GM23338 (cell line): ENCODE measurements around the gene PPA1. TPM values are rescaled to one million over a fixed set of nuclear protein-coding genes. Genes with fewer than 3 reads are reported as not detected.

Experiments
- ATAC-seq: fragments of 200-7000 bp; cut with Tn5 transposase; 3 replicates; pipeline ENCODE4 v1.9.1; 2020
- DNase-seq: peaks from one replicate; pipeline ENCODE4 v3.0.0-alpha.2; 2015; ENCODE audit warnings: low spot score
- H2AFZ ChIP-seq: fragments of 200-600 bp; sonication (generic); 2 replicates; pipeline ENCODE4 v1.8.0; 2016; ENCODE audit warnings: antibody characterized with exemption, mild to moderate bottlenecking, moderate library complexity
- H3F3A ChIP-seq: fragments of 200-600 bp; sonication (generic); replicated peaks from 2 replicates; pipeline ENCODE4 v1.8.0; 2017; ENCODE audit warnings: antibody characterized with exemption, mixed run types, low read depth
- H3K27ac ChIP-seq: fragments of 200-600 bp; sonication (generic); 2 replicates; pipeline ENCODE4 v1.6.1; 2016; ENCODE audit warnings: low read depth
- H3K27me3 ChIP-seq: fragments of 200-600 bp; sonication (generic); 2 replicates; pipeline ENCODE4 v1.8.0; 2016; ENCODE audit warnings: mild to moderate bottlenecking, mixed run types, moderate library complexity; ENCODE audit not compliant: insufficient read depth
- H3K36me3 ChIP-seq: fragments of 200-600 bp; sonication (generic); 2 replicates; pipeline ENCODE4 v1.8.0; 2016; ENCODE audit warnings: mild to moderate bottlenecking; ENCODE audit not compliant: insufficient read depth
- H3K4me1 ChIP-seq: fragments of 200-600 bp; sonication (generic); 2 replicates; pipeline ENCODE4 v1.8.0; 2016; ENCODE audit warnings: mild to moderate bottlenecking, moderate library complexity; ENCODE audit not compliant: insufficient read depth
- H3K4me2 ChIP-seq: fragments of 200-600 bp; sonication (generic); 2 replicates; pipeline ENCODE4 v1.7.1; 2017; ENCODE audit warnings: mixed run types
- H3K4me3 ChIP-seq: fragments of 200-600 bp; sonication (generic); 2 replicates; pipeline ENCODE4 v1.6.1; 2016; ENCODE audit warnings: mixed run types
- H3K79me2 ChIP-seq: fragments of 200-600 bp; sonication (generic); replicated peaks from 2 replicates; pipeline ENCODE4 v1.8.0; 2017; ENCODE audit warnings: mild to moderate bottlenecking; ENCODE audit not compliant: insufficient read depth
- H3K9me2 ChIP-seq: fragments of 200-600 bp; sonication (generic); 2 replicates; pipeline ENCODE4 v1.8.0; 2017; ENCODE audit not compliant: insufficient read depth
- H4K20me1 ChIP-seq: fragments of 200-600 bp; sonication (generic); replicated peaks from 2 replicates; pipeline ENCODE4 v1.8.0; 2017; ENCODE audit warnings: mild to moderate bottlenecking; ENCODE audit not compliant: insufficient read depth
- H3K27ac Mint-ChIP-seq: 2 replicates; pipeline ENCODE4 v1.8.0; 2020; ENCODE audit warnings: inconsistent platforms, mild to moderate bottlenecking, moderate library complexity, mixed read lengths
- H3K27me3 Mint-ChIP-seq: 3 replicates; pipeline ENCODE4 v1.8.0; 2022; ENCODE audit warnings: low read depth, mild to moderate bottlenecking, moderate library complexity, mixed read lengths, inconsistent platforms; ENCODE audit not compliant: insufficient read depth, poor library complexity
- H3K36me3 Mint-ChIP-seq: 3 replicates; pipeline ENCODE4 v1.8.0; 2021; ENCODE audit warnings: low read depth, mild to moderate bottlenecking, inconsistent platforms, moderate library complexity, mixed read lengths
- H3K4me1 Mint-ChIP-seq: 3 replicates; pipeline ENCODE4 v1.8.0; 2020; ENCODE audit warnings: mild to moderate bottlenecking, inconsistent platforms, mixed read lengths
- H3K4me3 Mint-ChIP-seq: 3 replicates; pipeline ENCODE4 v1.8.0; 2021; ENCODE audit warnings: moderate library complexity, mild to moderate bottlenecking, inconsistent platforms, mixed read lengths
- H3K9me3 Mint-ChIP-seq: 3 replicates; pipeline ENCODE4 v1.8.0; 2020; ENCODE audit warnings: moderate library complexity, mild to moderate bottlenecking, inconsistent platforms, mixed read lengths
- CREB1 ChIP-seq: fragments of 250-450 bp; sonication (Bioruptor Pico); IDR thresholded peaks from 2 replicates; pipeline ENCODE4 v1.5.0; 2020; ENCODE audit warnings: low read depth, mild to moderate bottlenecking, moderate library complexity
- CTCF ChIP-seq, 2 experiments: fragments of 200-600 bp in 1 of 2; sonication (generic) in 1 of 2; conservative IDR thresholded peaks; 2 replicates each; pipeline versions ENCODE4 v1.5.1 to v1.6.1; 2016 to 2017; ENCODE audit warnings: antibody characterized with exemption in 2 of 2, low read depth in 2 of 2, mild to moderate bottlenecking in 2 of 2, moderate library complexity in 1 of 2
- ETS1 ChIP-seq: IDR thresholded peaks from 2 replicates; pipeline ENCODE4 v1.6.1; 2016; ENCODE audit warnings: antibody characterized with exemption
- JUNB ChIP-seq: IDR thresholded peaks from one replicate; pipeline ENCODE4 v1.6.1; 2016; ENCODE audit warnings: antibody characterized with exemption; ENCODE audit not compliant: unreplicated experiment
- NANOG ChIP-seq: IDR thresholded peaks from 2 replicates; pipeline ENCODE4 v1.6.1; 2016; ENCODE audit warnings: antibody characterized with exemption, borderline replicate concordance
- POLR2AphosphoS5 ChIP-seq: IDR thresholded peaks from 2 replicates; pipeline ENCODE4 v1.6.1; 2016; ENCODE audit warnings: antibody characterized with exemption, low read depth
- REST ChIP-seq: IDR thresholded peaks from one replicate; pipeline ENCODE4 v1.6.1; 2018; ENCODE audit warnings: antibody characterized with exemption; ENCODE audit not compliant: unreplicated experiment
- STAT1 ChIP-seq: IDR thresholded peaks from one replicate; pipeline ENCODE4 v1.6.1; 2016; ENCODE audit warnings: antibody characterized with exemption; ENCODE audit not compliant: unreplicated experiment
- polyA plus RNA-seq: library from polyadenylated mRNA; unstranded; fragments of >200 nt; fragmentation: Nextera tagmentation; extraction: Ambion mirVana; gene quantifications from 2 replicates; pipeline ENCODE4 v1.2.1, GENCODE V29; 2016
- total RNA-seq: library from RNA; depleted of rRNA; stranded (reverse); fragments of >200 nt; shearing (Covaris generic); gene quantifications from 2 replicates; pipeline ENCODE4 v1.2.3, GENCODE V29; 2014

PPA1 gene
- total and polyA plus RNA-seq, 2 experiments from 2014 or later: 135 to 228 TPM

GRCh38 chr10:70206762-70207161 lies 26.5 kb downstream of the PPA1 start:
- Histone ChIP-seq H3K79me2 (no peaks in the 10 kb centered on the region), H4K20me1 (peaks cover 6% of the 10 kb centered on the region; the same call in 1 of the 2 replicates), H3K4me2 (no peak overlapping the region), H3K36me3 (peaks cover 42% of the 10 kb centered on the region), H2AFZ (no peak overlapping the region), H3K27ac (no peak overlapping the region), H3F3A (no peaks in the 10 kb centered on the region), H3K4me1 (no peaks in the 10 kb centered on the region), H3K9me2 (no peaks in the 10 kb centered on the region), H3K27me3 (no peaks in the 10 kb centered on the region), H3K4me3 (no peak overlapping the region)
- H3K4me1 Mint-ChIP-seq: no peaks in the 10 kb centered on the region
- ATAC-seq (no peak), DNase-seq (no peak)
- no peaks in the 10 kb centered on the region for H3K9me3 Mint-ChIP-seq
- H3K36me3 Mint-ChIP-seq: peaks cover 65% of the 10 kb centered on the region
- H3K27ac Mint-ChIP-seq: no peak overlapping the region
- TF ChIP-seq CREB1 (CRISPR knock-in tag) (no peak), CTCF (conservative IDR thresholded peaks at IDR 0.05; ENCODE audit: low read depth in 2 of 2) (no peak), STAT1 (no peak), POLR2AphosphoS5 (no peak), REST (no peak), ETS1 (no peak)
- H3K4me3 Mint-ChIP-seq: no peak overlapping the region
- H3K27me3 Mint-ChIP-seq: peaks cover 1% of the 10 kb centered on the region

DNA sequence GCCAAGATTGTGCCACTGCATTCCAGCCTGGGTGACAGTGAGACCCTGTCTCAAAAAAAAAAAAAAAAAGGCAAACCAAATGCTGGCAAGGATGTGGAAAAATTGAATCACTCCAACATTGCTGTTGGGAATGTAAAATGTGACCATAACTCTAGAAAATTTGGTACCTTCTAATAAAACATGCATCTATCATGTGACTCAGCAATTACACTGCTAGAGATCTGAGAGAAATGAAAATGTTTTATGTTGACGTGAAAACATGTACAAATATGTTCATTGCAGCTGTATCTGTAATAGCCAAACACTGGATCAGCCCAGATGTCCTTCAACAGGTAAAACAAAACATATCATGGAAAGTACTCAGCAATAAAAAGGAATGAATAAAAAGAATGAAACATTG lies 32.1 kb downstream of the PPA1 start:
- Histone ChIP-seq H3K36me3 (peaks cover 27% of the 10 kb centered on the region), H3K4me1 (no peaks in the 10 kb centered on the region), H3K9me2 (no peaks in the 10 kb centered on the region), H4K20me1 (no peaks in the 10 kb centered on the region), H3K4me2 (no peak overlapping the region), H3K27ac (no peak overlapping the region), H3K79me2 (no peaks in the 10 kb centered on the region), H3F3A (no peaks in the 10 kb centered on the region), H3K27me3 (no peaks in the 10 kb centered on the region), H3K4me3 (no peak overlapping the region), H2AFZ (no peak overlapping the region)
- no peaks in the 10 kb centered on the region for H3K9me3 Mint-ChIP-seq
- peaks cover 44% of the 10 kb centered on the region for H3K36me3 Mint-ChIP-seq
- no peak for ATAC-seq
- no peak for TF ChIP-seq NANOG
- no peak for TF ChIP-seq POLR2AphosphoS5
- TF ChIP-seq ETS1: no peak
- no peak for TF ChIP-seq JUNB
- TF ChIP-seq REST: no peak
- TF ChIP-seq STAT1: no peak
- no peak for DNase-seq
- no peaks in the 10 kb centered on the region for H3K4me1 Mint-ChIP-seq
- H3K27me3 Mint-ChIP-seq: peaks cover 1% of the 10 kb centered on the region
- no peak overlapping the region for H3K4me3 Mint-ChIP-seq
- H3K27ac Mint-ChIP-seq: no peak overlapping the region
